ENCODE data around the gene AMPH. TPM values are rescaled to one million over a fixed set of nuclear protein-coding genes. Genes with fewer than 3 reads are reported as not detected.
"Not testable (repeated sequence)": the region's sequence is repeated elsewhere in the genome, so short reads cannot be mapped to it uniquely, and the experiment has no call there.

The AMPH gene
- polyA plus RNA-seq, 12 donors: 6.4 to 12.6 (median 9.5) TPM; not detected in 1

- no peak for DNase-seq
Observed at GRCh38 chr7:38396852-38397251, 234.3 kb downstream of the AMPH start.

DNA sequence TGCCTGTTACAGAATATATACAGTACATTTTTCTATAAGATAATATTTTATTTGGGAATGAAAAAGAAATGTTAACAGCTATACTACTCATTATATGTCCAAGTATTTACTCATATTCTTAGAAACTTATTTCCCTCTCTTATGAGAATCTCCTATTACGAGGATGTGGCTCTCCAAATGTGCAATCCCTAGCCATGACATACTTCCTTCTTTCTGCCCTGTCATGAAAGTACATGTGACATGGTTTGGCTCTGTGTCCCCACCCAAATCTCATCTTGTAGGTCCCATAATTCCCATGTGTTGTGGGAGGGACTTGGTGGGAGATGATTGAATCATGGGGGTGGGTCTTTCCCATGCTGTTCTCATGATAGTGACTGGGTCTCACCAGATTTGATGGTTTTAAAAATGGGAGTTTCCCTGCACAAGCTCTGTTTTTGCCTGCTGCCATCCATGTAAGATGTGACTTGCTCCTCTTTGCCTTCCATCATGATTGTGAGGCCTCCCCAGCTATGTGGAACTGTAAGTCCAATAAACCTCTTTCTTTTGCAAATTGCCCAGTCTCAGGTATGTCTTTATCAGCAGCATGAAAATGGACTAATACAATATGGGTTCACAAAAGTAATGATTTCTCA, 235.1 kb downstream of the AMPH start:
- DNase-seq: not testable (repeated sequence)

DNA sequence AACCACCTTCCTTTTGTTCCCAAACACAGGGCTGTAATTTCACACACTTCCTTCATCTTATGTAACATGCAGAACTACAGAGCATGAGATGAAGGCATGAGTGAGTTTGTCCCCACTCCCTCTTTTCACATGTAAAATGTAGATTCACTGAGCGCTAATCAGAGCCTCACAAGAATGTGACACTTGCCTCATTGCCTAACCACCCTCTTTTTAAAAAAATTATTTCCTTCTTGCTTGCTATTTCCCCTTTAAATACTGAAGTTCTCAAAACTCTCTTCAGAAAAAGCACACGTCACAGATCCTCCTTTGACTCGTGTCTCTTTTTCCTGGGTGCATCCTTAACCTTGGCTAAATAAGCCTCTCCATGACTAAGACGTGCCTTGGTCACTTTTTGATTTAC, 236.5 kb downstream of the AMPH start:
- no peak for DNase-seq

DNA sequence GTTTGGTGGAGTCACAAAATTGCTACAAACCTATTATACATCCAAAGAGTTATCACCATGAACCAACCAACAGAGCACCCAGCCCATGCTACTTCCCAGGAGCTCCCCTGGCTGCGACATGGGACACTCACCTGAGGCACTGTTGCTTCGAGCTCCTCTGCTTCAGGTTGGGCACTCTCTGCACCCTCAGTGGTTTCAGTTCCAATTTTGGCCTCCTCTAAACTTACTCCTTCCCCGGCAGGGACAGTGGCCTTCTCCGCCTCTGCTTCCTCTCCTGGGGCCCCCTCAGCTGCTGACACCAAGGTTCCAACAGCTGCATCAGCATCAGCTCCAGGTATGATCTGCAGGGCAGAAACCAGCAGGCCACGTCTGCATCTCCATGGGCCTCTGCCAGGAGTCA, 237.3 kb downstream of the AMPH start:
- no peak for DNase-seq

DNA sequence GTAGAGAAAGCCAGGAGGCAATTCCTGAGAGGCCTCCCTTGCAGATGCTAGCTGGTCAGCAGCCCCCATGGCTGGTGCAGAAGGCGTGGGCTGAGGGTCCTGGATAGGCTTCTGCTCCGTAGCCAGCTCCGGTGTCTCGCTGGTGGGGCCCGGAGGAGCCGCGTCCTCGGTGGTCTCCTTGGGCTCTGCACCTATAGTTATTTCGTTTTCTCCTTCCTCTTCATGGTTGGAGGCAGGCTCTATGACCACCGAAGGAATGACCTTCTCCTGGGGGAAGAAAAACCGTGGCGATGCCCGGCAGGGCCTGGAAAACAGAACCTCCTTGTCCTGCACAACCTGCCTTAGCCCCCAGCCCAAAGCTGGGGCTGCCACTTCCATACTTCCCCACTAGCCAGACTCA, 239.4 kb downstream of the AMPH start:
- DNase-seq: no peak

DNA sequence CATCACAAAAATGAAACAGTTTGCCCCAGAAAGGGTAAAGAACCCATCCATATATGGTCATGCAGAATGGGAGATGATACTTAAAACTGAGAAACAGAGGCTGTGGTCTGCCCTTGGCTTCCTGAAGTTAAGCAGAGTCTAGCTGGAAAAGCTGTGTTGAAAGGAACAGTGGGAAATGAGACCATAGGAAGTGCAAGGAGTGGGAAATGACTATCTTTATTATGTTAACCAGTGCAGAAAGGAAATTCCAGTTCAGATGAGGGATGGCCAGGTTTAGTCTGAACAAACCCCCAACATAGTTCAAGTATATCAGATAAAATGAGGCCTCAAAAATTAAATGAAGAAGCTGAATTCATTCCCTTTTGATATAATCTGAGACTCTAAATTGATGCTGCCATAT, 245.5 kb downstream of the AMPH start:
- DNase-seq: no peak

GRCh38 chr7:38383281-38383680, 247.9 kb downstream of the AMPH start:
- DNase-seq: no peak

GRCh38 chr7:38382684-38383083, 248.5 kb downstream of the AMPH start:
- no peak for DNase-seq

DNA sequence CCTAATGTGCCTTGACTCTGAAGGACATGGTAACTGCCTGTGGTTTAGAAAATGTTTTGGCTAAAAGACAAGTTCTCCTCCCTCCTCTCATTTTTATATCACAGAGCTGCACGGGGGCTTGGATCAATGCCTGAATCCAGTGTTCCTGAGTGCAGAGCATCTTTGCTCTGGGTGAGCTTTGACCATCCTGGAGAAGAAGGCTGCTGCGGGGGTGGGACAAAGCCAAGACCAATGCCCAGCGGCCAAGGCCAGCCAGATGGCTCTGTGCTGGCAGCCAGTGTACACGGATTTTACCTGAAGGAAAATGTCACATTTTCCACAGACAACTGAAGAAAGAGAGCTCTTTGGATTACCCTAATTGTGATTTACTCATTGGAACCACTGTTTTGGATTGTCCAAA, 255.7 kb downstream of the AMPH start:
- DNase-seq: no peak

- peak; percentile 33 for DNase-seq
Observed at GRCh38 chr7:38374507-38374906, 256.7 kb downstream of the AMPH start.

GRCh38 chr7:38373155-38373554, 258.0 kb downstream of the AMPH start:
- DNase-seq: no peak

- no peak for DNase-seq
Observed at GRCh38 chr7:38372290-38372689, 258.9 kb downstream of the AMPH start.

- DNase-seq: peak; percentile 47
Observed at GRCh38 chr7:38369816-38370493, 261.2 kb downstream of the AMPH start.

DNA sequence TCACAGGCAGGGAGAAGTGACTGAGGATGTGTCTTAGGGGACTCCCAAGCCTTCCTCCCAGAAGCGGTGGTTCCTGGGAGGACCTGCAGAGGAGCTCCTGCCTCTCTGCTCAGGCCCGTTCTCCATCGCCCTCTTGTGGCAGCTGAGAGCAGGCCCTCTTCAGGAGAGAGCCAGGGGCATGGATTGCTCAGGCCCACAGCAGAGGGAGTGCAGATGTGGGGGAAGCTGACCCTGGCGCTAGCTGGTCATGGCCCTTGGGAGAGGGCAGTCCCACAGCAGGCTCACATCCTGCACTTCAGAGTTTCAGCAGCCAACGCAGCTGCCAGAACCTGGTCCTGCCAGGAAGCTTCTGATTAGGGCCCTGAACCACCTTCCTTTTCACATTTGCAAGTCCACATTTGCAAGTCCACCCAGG, 263.0 kb downstream of the AMPH start:
- DNase-seq: peak; percentile 30

DNA sequence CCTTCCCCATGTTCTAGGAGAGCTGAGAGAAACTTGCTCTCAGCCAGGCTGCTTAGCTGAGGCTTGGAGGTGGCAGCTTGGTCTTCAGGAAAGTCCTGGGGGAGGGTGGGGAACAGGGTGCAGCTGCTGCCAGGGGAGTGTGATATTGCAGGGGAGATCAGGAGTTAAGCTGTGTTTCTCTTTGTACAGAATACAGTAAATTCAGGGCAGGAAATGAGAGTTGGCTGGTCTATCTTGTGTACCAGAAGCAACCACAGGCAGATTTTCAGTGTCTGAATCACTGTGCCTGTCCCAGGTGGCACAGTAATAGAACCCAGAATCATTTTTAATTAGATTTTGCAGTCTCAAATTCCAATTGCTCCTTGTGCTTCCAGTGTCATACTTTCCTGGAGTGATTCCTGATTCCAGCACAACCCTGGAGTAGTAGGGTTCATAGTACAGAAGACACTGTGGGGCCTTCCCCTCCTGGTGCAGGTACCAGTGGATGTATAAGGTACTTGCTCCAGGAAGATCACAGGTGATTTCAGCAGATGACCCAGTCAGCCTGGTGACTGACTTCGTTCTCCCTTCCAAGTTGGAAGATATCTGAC, 263.8 kb downstream of the AMPH start:
- DNase-seq: no peak

GRCh38 chr7:38363379-38363778, 267.8 kb downstream of the AMPH start:
- DNase-seq: not testable (repeated sequence)

DNA sequence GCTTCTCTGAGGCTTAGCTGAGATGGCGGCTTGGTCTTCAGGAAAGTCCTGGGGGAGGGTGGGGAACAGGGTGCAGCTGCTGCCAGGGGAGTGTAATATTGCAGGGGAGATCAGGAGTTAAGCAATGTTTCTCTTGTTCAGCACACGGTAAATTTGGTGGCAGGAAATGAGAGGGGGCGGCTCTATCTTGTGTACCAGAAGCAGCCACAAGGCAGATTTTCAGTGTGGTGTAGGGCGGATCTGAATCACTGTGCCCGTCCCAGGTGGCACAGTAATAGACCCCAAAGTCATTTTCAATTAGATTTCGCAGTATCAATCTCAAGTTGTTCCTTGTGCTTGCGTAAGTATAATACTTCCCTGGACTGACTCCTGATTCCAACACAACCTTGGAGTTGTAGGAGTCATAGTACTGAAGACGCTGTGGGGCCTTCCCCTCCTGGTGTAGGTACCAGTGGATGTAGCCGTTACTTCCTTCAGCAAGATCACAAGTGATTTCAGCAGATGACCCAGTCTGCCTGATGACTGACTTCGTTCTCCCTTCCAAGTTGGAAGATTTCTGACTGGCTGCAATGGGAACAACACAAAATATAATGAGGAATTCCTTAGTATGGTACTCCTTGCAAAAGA, 268.4 kb downstream of the AMPH start:
- not testable (repeated sequence) for DNase-seq

- no peak for DNase-seq
Observed at GRCh38 chr7:38360776-38361175, 270.4 kb downstream of the AMPH start.

GRCh38 chr7:38359071-38359601, 272.0 kb downstream of the AMPH start:
- DNase-seq: not testable (repeated sequence)

GRCh38 chr7:38358273-38358831, 272.8 kb downstream of the AMPH start:
- DNase-seq: not testable (repeated sequence)

DNA sequence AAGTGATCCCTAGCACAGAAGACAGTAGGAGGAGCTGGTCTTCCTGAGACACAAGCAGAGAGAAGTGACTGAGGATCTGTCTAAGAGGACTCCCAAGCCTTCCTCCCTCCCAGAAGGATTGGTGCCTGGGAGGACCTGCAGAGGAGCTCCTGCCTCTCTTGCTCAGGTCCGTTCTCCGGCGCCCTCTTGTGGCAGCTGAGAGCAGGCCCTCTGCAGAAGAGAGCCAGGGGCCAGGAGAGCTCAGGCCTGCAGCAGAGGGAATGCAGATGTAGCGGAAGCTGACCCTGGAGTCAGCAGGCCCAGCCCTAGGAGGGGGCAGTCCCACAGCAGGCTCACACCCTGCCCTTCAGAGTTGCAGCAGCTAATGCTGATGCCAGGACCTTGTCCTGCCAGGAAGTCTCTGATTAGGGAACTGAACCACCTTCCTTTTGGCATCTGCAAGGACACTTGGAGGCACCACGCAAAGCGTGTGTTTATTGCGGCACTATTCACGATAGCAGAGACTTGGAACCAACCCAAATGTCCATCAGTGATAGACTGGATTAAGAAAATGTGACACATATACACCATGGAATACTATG, 276.8 kb downstream of the AMPH start:
- not testable (repeated sequence) for DNase-seq

GRCh38 chr7:38353431-38353881, 277.7 kb downstream of the AMPH start:
- DNase-seq: not testable (repeated sequence)
